CD4-positive, alpha-beta memory T cell (primary cell): ENCODE results near the gene ZNF462. TPM values are rescaled to one million over a fixed set of nuclear protein-coding genes. Genes with fewer than 3 reads are reported as not detected.

Experiments used
- CTCF ChIA-PET: fragments of 350-600 bp; sonication (Branson Sonifier 250); formaldehyde crosslinking; loops from one replicate; lab custom pipeline; 2021; ENCODE audit warnings: inconsistent platforms; ENCODE audit not compliant: partially characterized antibody; lab: Charles Lee
- POLR2A ChIA-PET: fragments of 350-600 bp; sonication (Branson Sonifier 250); formaldehyde crosslinking; loops from one replicate; lab custom pipeline; 2021; ENCODE audit not compliant: partially characterized antibody; lab: Charles Lee
- DNase-seq, 5 donors: peaks; one replicate each; pipeline versions ENCODE4 v3.0.0 to v3.0.0-alpha.2; 2020 to 2022; ENCODE audit warnings: mixed read lengths in 1 of 5
- H3K27ac ChIP-seq: one replicate; pipeline ENCODE4 v1.7.0; 2013; ENCODE audit warnings: low read depth, low read length
- H3K27me3 ChIP-seq: 2 replicates; pipeline ENCODE4 v1.7.0; 2013; ENCODE audit warnings: mild to moderate bottlenecking, low read length, moderate library complexity; ENCODE audit not compliant: insufficient read depth
- H3K36me3 ChIP-seq: 2 replicates; pipeline ENCODE4 v1.7.0; 2013; ENCODE audit warnings: mild to moderate bottlenecking, low read length, moderate library complexity; ENCODE audit not compliant: insufficient read depth
- H3K4me1 ChIP-seq: 2 replicates; pipeline ENCODE4 v1.7.0; 2013; ENCODE audit warnings: mild to moderate bottlenecking, low read length, moderate library complexity; ENCODE audit not compliant: insufficient read depth
- H3K4me3 ChIP-seq, 2 donors: one replicate each; pipeline ENCODE4 v1.7.0; 2013; ENCODE audit warnings: low read length in 2 of 2, mild to moderate bottlenecking in 1 of 2
- H3K9me3 ChIP-seq, 2 donors: one replicate each; pipeline ENCODE4 v1.7.0; 2013; ENCODE audit warnings: low read length in 2 of 2, control low read depth in 1 of 2; ENCODE audit not compliant: control insufficient read depth in 1 of 2
- H3K27ac Mint-ChIP-seq, 7 donors: one replicate each; pipeline ENCODE4 v1.8.0; 2020 to 2021; ENCODE audit warnings: mixed read lengths in 7 of 7, mild to moderate bottlenecking in 6 of 7, inconsistent platforms in 3 of 7, moderate library complexity in 3 of 7
- H3K27me3 Mint-ChIP-seq, 2 donors: one replicate each; pipeline ENCODE4 v1.8.0; 2020 to 2021; ENCODE audit warnings: mixed read lengths in 2 of 2
- H3K36me3 Mint-ChIP-seq, 2 donors: one replicate each; pipeline ENCODE4 v1.8.0; 2020 to 2021; ENCODE audit warnings: mixed read lengths in 2 of 2, inconsistent platforms in 1 of 2, mild to moderate bottlenecking in 1 of 2
- H3K4me1 Mint-ChIP-seq, 4 donors: one replicate each; pipeline ENCODE4 v1.8.0; 2020 to 2021; ENCODE audit warnings: mixed read lengths in 4 of 4, mild to moderate bottlenecking in 1 of 4
- H3K4me3 Mint-ChIP-seq, 8 donors: one replicate each; pipeline ENCODE4 v1.8.0; 2020 to 2021; ENCODE audit warnings: mixed read lengths in 8 of 8, mild to moderate bottlenecking in 7 of 8, moderate library complexity in 6 of 8, inconsistent platforms in 3 of 8
- H3K9me3 Mint-ChIP-seq, 8 donors: one replicate each; pipeline ENCODE4 v1.8.0; 2020 to 2021; ENCODE audit warnings: mixed read lengths in 8 of 8, mild to moderate bottlenecking in 5 of 8, inconsistent platforms in 3 of 8, moderate library complexity in 1 of 8
- intact Hi-C: fragments of 100-400 bp; cut with micrococcal nuclease; formaldehyde crosslinking; loops from one replicate; pipeline ENCODE4 v1.15.1; 2023
- polyA plus RNA-seq, 2 donors: library from polyadenylated mRNA; unstranded; fragments of 300-500 nt; fragmentation: Illumina TruSeq; gene quantifications; one replicate each; pipeline ENCODE4 v1.2.3, GENCODE V29; 2021
- total RNA-seq, 2 experiments: library from RNA; stranded (reverse); gene quantifications; one replicate each; pipeline ENCODE4 v1.2.3, GENCODE V29; 2021

The ZNF462 gene
- total and polyA plus RNA-seq, 4 experiments from 2014 or later: 1.0 to 2.8 (median 1.8) TPM; not detected in 1

DNA sequence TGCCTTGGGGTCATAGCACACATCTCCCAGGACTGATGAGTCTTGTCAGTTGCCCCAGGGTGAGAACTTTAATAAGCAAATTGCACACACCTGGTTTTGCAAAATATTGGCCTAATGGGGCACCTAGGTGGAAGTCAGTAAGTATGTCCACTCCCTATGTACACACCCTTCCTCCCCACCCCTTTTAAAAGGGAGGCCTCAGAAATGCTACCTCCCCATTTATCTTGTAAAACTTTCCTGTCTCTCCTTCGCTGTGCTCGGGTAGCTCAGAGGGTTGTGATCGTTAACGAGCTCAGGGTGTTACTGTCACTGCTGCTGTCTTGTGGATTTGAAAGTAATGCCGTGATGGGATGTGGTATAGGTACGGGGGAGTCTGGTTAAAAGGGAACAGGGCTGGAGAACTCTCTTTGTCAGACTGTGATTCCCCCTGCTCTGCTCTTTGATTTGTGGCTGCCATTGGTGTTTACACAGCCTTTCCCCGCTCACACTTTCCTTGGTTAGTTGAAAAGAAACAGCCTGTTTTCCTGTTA is 26.2 kb downstream of the ZNF462 start:
- no peaks in the 10 kb centered on the region for H3K36me3 ChIP-seq
- ChIA-PET POLR2A (no interaction called here), CTCF (no interaction called here)
- Mint-ChIP-seq H3K36me3 (no peaks in the 10 kb centered on the region), H3K27ac (no peak overlapping the region), H3K4me3 (peak overlapping the region in 2 of 8 donors; percentile 11 to 18), H3K4me1 (no peaks in the 10 kb centered on the region), H3K27me3 (no peaks in the 10 kb centered on the region), H3K9me3 (peaks cover 0 to 12% (median 3%) of the 10 kb centered on the region in 8 donors)
- no peaks in the 10 kb centered on the region for H3K4me1 ChIP-seq
- no peaks in the 10 kb centered on the region for H3K27me3 ChIP-seq
- DNase-seq: peak in 1 of 5 donors; percentile 17
- intact Hi-C loops: no loop called here
- no peak overlapping the region for H3K27ac ChIP-seq
- no peak overlapping the region for H3K4me3 ChIP-seq
- no peaks in the 10 kb centered on the region for H3K9me3 ChIP-seq

DNA sequence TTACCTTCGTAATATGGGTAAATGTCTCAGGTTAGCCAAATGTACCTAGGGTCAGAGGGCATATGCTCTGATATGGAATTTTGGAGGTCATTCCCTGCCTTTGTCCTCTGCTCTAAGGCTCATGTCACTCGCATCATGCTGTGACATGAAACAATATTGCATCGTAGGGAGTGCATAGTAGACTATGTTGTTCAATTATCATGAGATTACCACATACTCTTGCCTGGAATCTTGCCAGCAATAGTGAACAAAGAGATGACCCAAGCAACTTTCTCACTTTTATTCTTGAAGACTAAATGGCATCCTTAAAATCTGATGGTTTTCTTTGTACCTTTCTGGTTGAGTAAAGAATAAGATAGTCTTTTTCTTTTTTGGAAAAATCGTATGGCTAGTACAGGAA is 27.6 kb downstream of the ZNF462 start:
- H3K27me3 Mint-ChIP-seq: no peaks in the 10 kb centered on the region
- Histone ChIP-seq H3K27ac (no peak overlapping the region), H3K4me3 (no peak overlapping the region), H3K9me3 (no peaks in the 10 kb centered on the region), H3K4me1 (no peaks in the 10 kb centered on the region), H3K36me3 (no peaks in the 10 kb centered on the region), H3K27me3 (no peaks in the 10 kb centered on the region)
- H3K27ac Mint-ChIP-seq: no peak overlapping the region
- no peaks in the 10 kb centered on the region for H3K36me3 Mint-ChIP-seq
- no peaks in the 10 kb centered on the region for H3K4me1 Mint-ChIP-seq
- ChIA-PET CTCF (no interaction called here), POLR2A (no interaction called here)
- H3K4me3 Mint-ChIP-seq: no peak overlapping the region
- H3K9me3 Mint-ChIP-seq: peaks cover 0 to 12% (median 5%) of the 10 kb centered on the region in 8 donors
- intact Hi-C loops: no loop called here
- no peak for DNase-seq

DNA sequence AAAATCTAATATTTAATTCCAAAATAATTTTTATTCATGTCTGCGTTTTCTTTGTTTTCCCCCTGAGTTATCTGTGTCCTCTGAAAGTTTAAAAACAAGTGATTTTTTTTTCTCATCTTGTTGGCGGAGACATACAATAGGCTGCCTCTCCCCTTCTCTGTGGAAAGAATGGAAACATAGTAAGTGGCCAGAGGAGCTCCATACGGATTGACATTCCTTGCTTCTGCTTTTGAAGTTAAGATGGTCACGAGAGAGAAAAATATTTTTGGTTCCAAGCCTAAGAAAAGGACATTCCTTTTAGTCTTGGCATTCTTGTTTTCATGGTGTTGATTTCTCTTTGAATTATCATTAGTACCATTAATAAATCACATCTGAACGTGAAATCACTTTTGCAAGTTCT is 28.3 kb downstream of the ZNF462 start:
- no peak overlapping the region for H3K27ac ChIP-seq
- no peaks in the 10 kb centered on the region for H3K36me3 ChIP-seq
- Mint-ChIP-seq H3K9me3 (peaks cover 0 to 12% (median 5%) of the 10 kb centered on the region in 8 donors), H3K36me3 (no peaks in the 10 kb centered on the region), H3K27me3 (no peaks in the 10 kb centered on the region), H3K4me3 (no peak overlapping the region), H3K4me1 (no peaks in the 10 kb centered on the region), H3K27ac (no peak overlapping the region)
- no peaks in the 10 kb centered on the region for H3K9me3 ChIP-seq
- intact Hi-C loops: no loop called here
- no peaks in the 10 kb centered on the region for H3K4me1 ChIP-seq
- no peaks in the 10 kb centered on the region for H3K27me3 ChIP-seq
- ChIA-PET CTCF (no interaction called here), POLR2A (no interaction called here)
- DNase-seq: no peak
- H3K4me3 ChIP-seq: no peak overlapping the region

DNA sequence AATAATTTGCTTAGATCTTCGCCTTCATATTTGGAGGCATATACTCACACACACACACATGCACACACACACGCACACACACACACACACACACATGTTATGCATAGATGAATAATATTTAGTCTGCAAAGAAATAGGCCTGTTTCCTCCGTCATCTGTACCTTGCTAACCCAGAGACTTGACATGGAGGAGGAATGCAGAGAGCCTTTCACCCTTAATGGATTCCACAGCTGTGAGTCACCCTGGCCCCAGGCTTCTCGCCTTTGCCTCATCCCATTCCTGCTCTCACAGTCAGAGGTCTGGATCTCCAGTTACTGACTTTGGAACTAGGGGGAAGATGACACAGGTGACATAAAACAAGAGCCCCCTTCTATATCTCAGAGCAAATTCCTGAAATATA is 29.7 kb downstream of the ZNF462 start:
- Mint-ChIP-seq H3K27me3 (no peaks in the 10 kb centered on the region), H3K36me3 (no peaks in the 10 kb centered on the region), H3K4me3 (no peak overlapping the region), H3K9me3 (peaks cover 1 to 12% (median 3%) of the 10 kb centered on the region in 8 donors), H3K27ac (no peak overlapping the region), H3K4me1 (no peaks in the 10 kb centered on the region)
- H3K27ac ChIP-seq: no peak overlapping the region
- no peak for DNase-seq
- no peaks in the 10 kb centered on the region for H3K27me3 ChIP-seq
- H3K4me1 ChIP-seq: no peaks in the 10 kb centered on the region
- POLR2A ChIA-PET: no interaction called here
- no peak overlapping the region for H3K4me3 ChIP-seq
- H3K9me3 ChIP-seq: no peaks in the 10 kb centered on the region
- intact Hi-C loops: no loop called here
- H3K36me3 ChIP-seq: no peaks in the 10 kb centered on the region
- CTCF ChIA-PET: no interaction called here

DNA sequence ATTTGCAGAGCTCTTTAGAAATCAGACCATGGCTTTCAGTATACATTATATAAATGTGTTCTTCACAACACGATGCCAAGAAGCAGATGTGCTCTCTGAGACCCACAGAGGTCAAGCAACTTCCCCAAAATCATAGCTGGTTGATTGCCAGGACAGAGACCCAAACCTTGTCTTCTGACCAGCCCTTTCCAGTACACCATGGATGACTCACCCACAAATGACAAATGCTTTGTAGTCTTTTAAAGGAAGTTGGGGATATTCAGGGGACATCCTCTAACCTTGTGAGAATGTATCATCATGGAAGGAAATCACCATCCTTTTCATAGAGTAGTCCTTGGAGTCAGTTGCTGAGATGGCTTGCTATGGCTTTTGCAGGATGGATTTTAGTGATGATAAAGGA is 30.1 kb downstream of the ZNF462 start:
- Mint-ChIP-seq H3K9me3 (peaks cover 1 to 12% (median 3%) of the 10 kb centered on the region in 8 donors), H3K36me3 (no peaks in the 10 kb centered on the region), H3K27ac (no peak overlapping the region), H3K27me3 (no peaks in the 10 kb centered on the region), H3K4me1 (no peaks in the 10 kb centered on the region), H3K4me3 (no peak overlapping the region)
- no peaks in the 10 kb centered on the region for H3K9me3 ChIP-seq
- H3K4me1 ChIP-seq: no peaks in the 10 kb centered on the region
- H3K27ac ChIP-seq: no peak overlapping the region
- CTCF ChIA-PET: no interaction called here
- H3K36me3 ChIP-seq: no peaks in the 10 kb centered on the region
- no peak overlapping the region for H3K4me3 ChIP-seq
- H3K27me3 ChIP-seq: no peaks in the 10 kb centered on the region
- intact Hi-C loops: no loop called here
- POLR2A ChIA-PET: no interaction called here
- no peak for DNase-seq

DNA sequence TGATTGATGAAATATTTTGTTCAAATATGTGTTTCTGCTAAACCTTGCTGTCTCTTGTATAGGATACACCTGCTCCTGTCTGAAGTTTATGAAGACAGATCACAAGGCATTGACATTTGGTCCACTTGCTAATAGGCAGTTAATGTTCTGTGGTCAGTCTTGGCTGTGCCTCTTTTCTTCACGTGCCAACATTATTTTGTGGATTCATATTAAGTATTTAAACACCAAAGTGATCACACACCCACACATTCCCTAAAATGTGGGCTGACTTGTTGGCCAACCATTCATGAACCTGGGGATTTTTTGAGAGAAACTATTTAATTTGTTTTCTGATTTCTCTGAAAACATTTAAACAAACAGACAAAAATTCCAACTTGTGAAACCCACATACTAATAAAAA is 33.7 kb downstream of the ZNF462 start:
- no peak overlapping the region for H3K4me3 Mint-ChIP-seq
- no peak for DNase-seq
- H3K27me3 Mint-ChIP-seq: no peaks in the 10 kb centered on the region
- no peak overlapping the region for H3K4me3 ChIP-seq
- ChIA-PET POLR2A (no interaction called here), CTCF (no interaction called here)
- no peaks in the 10 kb centered on the region for H3K4me1 Mint-ChIP-seq
- no peaks in the 10 kb centered on the region for H3K9me3 ChIP-seq
- H3K4me1 ChIP-seq: no peaks in the 10 kb centered on the region
- H3K36me3 Mint-ChIP-seq: no peaks in the 10 kb centered on the region
- peaks cover 0 to 18% (median 5%) of the 10 kb centered on the region in 8 donors for H3K9me3 Mint-ChIP-seq
- no peaks in the 10 kb centered on the region for H3K27me3 ChIP-seq
- intact Hi-C loops: no loop called here
- H3K27ac Mint-ChIP-seq: no peak overlapping the region
- no peaks in the 10 kb centered on the region for H3K36me3 ChIP-seq
- no peak overlapping the region for H3K27ac ChIP-seq

DNA sequence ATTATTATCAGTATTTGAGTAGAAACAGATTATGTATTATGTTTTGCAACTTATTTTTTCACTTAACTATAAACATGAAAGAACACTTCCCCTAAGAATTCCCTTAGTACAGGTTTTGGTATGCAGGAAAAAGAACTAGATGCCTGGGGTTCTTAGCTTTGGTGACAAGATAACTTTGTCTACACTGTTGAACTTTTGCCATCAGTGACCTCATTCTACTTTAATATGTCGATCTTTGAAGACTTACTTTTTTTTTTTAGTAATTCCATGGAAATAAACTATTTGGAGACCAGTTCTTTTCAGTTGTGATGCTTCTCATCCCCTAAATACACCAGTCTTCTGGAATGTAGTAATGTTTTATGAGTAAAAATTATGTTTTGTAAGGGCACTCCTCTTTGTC is 34.3 kb downstream of the ZNF462 start:
- no peaks in the 10 kb centered on the region for H3K4me1 Mint-ChIP-seq
- CTCF ChIA-PET: no interaction called here

DNA sequence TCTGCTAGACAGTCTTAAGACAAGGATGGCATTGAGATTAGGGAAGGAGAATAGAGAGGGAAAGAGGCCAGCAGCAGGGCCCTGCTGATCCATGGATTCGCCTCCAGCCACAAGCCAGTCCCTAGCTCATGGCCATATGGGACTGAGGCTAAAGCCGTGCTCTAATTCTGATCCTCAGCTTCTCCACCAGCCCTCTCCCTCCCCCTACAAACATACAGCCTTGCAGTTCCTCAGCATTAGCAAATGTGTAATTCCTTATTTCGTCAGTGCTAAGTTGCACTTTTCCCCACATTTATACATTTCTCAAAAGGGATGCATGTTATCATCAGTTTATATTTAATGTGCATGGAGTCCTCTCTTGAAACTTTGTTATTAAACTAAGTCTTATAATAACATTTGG is 34.8 kb downstream of the ZNF462 start:
- Histone ChIP-seq H3K36me3 (no peaks in the 10 kb centered on the region), H3K4me1 (no peaks in the 10 kb centered on the region), H3K4me3 (no peak overlapping the region), H3K27ac (no peak overlapping the region), H3K27me3 (no peaks in the 10 kb centered on the region), H3K9me3 (no peaks in the 10 kb centered on the region)
- no peak for DNase-seq
- no peaks in the 10 kb centered on the region for H3K36me3 Mint-ChIP-seq
- ChIA-PET CTCF (no interaction called here), POLR2A (no interaction called here)
- intact Hi-C loops: no loop called here
- no peak overlapping the region for H3K27ac Mint-ChIP-seq
- H3K27me3 Mint-ChIP-seq: no peaks in the 10 kb centered on the region
- no peak overlapping the region for H3K4me3 Mint-ChIP-seq
- peaks cover 0 to 18% (median 6%) of the 10 kb centered on the region in 8 donors for H3K9me3 Mint-ChIP-seq
- H3K4me1 Mint-ChIP-seq: no peaks in the 10 kb centered on the region

More for the DNA sequence above, 34.3 kb downstream of the ZNF462 start:
- H3K27me3 ChIP-seq: no peaks in the 10 kb centered on the region
- intact Hi-C loops: no loop called here
- no peaks in the 10 kb centered on the region for H3K36me3 Mint-ChIP-seq
- H3K4me3 Mint-ChIP-seq: no peak overlapping the region
- H3K27ac ChIP-seq: no peak overlapping the region
- H3K36me3 ChIP-seq: no peaks in the 10 kb centered on the region
- no peak overlapping the region for H3K27ac Mint-ChIP-seq
- H3K4me3 ChIP-seq: no peak overlapping the region
- no peak for DNase-seq
- no peaks in the 10 kb centered on the region for H3K9me3 ChIP-seq
- no peaks in the 10 kb centered on the region for H3K27me3 Mint-ChIP-seq
- POLR2A ChIA-PET: no interaction called here
- peaks cover 0 to 18% (median 6%) of the 10 kb centered on the region in 8 donors for H3K9me3 Mint-ChIP-seq
- no peaks in the 10 kb centered on the region for H3K4me1 ChIP-seq
